CD4-positive, alpha-beta T cell treated with Interleukin-12 subunit alpha and Interleukin-12 subunit beta, for 1 hour (primary cell): ENCODE data around the gene PCP4.

Experiments
- DNase-seq: peaks from one replicate; pipeline ENCODE4 v3.0.0-alpha.2; 2020

Gene PCP4

DNA sequence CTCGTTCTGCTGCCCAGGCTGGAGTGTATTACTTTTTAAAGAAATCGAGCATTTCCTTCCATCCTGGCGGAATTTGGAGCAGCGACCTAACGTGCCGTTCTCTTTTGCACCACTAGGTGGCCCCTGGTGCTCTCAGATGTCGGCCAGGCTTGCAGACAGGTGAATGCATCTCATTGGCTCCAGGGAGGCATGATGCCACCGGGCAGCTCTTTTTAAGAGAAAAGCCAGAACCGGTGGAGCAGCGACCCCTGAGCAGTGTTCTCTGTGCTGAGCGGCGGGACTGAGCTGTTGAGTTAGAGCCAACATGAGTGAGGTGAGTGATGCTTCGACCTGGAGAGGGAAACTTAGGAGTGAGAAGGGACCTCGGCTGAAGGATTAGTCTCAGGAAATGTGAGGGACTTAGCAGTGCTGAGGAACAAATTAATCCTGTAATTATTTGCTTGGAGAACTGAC lies at the start of gene PCP4:
Gene PCP4 (plus strand): TSS at position 241 of the 453 bp plus-strand sequence. CDS start 64 bp downstream, at position 305.
- DNase-seq: peak; percentile 2

DNA sequence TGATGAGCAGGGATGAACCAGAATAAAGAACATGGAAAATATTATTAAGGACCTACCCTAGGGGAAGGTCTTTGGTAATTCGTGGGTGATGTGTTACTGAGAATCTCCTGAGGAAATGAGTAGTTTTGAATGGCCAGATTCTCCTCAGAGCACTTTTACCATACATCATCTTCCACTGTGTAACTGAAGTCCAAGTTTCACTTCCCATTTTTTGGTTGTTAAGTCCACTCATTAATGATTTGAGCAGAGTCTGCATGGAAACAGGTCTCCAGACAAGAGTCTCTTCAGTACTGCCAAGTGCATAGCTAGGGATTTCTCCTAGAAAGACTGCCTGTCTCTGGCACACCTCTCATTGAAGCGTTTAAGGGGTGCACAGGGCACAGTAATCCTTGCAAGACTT lies 48.7 kb upstream of the PCP4 start:
- DNase-seq: no peak

DNA sequence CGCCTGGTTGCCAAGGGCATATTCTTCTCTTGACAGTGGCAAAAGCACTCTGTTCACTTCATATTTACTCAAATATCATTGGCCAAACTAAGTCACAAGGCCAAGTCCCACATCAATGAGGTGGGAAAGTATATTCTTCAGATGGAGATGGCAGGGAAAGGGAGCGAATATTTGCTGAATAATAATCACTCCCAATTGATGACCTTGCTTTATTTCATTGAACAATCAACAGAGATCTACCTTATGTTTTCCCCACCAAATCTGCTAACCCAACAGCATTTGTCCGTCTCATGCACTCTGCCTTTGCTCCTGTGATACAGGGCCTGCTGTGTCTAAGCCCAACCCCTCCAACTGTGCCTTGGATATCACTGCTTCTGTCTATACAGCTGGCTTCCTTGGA lies 45.2 kb upstream of the PCP4 start:
- DNase-seq: no peak

DNA sequence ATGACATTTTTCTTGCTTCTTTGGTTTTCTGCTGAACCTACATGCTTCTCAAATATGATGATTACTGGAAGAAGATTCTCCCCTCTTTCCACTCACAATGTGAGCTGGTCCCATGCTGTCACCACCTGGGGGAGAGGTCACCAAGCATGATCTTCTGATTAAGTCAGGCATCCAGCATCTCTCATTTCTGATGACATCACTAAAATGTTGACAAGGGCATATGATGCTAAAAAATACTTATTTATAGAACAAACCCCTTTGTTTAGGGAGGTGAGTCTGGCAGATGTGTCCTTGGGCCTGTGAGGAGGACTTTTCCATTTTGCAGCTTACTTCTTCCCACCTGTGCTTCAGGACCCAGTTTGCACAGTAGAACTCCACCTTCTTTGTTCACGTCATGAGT lies 42.0 kb upstream of the PCP4 start:
- no peak for DNase-seq

DNA sequence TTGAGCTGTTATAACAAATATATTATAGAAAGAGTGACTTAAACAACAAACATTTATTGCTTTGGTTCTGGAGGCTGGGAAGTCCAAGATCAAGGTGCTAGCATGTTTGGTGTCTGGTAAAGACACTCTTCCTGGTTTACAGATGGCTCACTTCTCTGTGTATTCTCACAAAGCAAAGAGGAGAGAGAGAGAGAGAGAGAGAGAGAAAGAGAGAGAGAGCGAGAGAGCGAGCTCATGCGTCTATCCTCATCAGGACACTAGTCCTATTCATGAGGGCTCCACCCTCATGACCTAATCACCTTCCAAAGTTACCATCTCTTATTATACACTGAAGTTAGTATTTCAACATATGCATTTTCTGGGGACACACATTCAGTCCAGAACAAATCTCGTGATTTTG lies 32.7 kb upstream of the PCP4 start:
- no peak for DNase-seq

DNA sequence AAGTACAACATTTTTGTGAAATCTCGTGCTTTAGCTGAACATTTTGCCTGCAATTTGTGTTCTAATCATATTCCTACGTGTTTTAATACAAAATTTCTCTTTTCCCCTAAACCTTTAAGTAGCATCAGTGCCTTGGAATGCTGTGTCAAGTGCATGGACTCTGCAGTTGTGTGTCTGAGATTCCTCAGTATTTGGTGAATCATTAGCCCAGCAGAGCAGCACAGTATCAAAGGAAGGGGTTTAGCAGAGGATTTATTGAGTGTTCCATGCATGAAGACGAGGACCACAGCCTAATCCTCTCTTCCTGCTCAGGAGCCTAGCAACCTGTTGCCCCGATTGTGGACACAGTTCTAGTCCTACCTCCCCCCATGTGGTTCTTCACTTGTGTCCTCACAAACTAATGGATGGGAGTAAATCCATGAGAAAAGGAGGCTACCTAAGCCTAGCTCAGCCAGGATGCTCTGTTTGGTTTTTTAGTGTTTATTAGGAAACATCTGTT lies 29.3 kb upstream of the PCP4 start:
- DNase-seq: no peak

DNA sequence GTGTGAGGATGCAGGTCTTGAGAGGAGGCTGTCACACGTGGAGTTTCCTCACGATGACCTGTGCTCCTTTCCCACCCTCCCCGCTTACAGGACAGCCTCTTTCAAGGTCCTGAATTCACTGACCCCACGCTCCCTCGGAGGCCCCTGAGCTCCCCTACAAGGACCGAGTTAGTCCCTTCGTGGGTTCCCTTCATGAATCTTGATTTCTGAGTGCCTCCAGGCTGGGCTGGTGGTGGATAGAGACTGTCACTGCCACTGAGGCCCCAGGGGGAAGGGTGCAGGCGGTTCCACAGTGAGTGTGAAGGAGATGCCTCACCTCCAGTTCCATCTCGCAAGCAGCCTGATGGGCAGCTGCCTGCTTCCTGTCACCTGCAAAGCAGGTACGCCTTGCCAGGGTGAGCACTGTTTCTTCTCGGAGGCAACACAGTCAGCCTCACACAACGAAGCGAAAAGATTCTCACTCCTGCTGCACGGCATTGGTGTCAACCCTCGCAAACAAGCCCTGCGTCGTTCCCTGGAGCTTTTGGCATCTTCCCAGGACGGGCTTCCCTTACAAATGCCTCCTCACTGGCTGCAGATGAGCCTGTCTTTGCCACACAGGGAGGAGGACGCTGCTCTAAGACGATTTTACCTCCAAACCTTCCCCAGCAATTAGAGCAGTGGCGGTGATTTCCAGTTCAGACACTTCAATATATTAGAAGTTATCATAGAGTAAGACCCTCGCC lies 26.7 kb upstream of the PCP4 start:
- no peak for DNase-seq

DNA sequence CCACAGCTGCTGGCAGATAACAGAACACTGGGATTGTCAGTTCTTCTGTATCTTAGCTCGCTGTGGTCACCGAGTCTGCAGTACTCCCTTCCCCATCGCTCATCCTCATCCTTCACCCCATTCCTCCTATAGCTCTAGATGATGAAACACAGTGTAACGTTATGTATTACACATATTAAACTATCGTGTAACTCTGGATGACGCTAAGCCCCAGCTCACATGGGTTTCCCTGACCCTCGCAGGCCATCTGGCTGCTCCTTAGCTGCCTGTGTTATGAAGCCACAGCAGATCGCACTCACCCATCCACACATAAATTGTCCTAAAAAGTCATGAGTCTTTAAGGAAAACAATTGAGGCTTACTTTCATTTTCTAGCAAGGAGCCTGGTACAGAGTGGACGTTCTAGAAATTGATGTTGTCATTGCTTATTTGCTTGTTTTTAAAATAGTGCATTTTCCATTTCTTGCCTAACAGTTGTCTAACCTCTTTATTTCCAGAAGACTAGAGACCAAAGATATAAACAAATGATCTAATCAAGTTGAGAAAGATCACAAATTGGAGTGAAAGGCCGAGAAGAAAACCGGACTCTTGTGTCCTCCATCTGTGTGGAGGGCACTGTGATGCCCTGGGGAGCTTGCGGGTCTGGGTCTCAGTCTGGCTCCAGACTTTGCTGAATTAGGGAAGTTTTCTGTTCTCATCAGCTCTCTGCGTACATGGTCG lies 24.3 kb upstream of the PCP4 start:
- no peak for DNase-seq

DNA sequence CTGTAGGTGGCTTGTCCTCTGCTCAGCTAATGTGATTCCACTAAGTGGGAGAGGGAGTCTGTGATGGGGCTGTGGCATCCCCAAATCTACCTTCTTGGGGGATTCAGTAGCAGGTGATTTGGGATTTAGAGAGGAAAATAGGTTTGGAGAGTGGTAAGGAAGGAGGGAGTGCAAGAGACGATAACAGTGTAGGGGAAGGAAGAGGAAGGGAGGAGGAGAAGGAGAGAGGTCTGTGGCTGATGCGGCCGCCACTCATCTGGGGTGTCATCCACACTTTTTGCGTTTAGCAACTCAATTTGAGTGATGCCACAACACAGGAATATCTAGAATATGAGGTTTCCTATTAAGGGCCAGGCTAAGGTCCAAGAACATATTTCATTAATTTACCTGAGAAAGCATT lies 23.8 kb upstream of the PCP4 start:
- DNase-seq: no peak

DNA sequence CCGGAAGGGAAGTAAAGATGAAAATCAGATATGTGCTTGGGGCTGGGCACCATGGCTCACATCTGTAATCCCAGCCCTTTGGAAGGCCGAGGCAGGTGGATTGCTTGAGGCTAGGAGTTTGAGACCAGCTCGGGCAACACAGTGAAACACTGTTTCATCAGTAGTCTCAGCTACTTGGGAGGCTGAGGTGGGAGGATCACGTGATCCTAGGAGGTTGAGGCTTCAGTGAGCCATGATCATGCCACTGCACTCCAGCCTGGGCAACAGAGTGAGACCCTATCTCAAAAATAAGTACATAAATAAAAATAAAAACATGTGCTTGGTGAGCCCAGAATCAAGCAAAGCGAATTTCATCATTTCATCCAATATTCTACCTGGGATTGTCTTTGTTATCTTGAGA lies 23.3 kb upstream of the PCP4 start:
- no peak for DNase-seq

DNA sequence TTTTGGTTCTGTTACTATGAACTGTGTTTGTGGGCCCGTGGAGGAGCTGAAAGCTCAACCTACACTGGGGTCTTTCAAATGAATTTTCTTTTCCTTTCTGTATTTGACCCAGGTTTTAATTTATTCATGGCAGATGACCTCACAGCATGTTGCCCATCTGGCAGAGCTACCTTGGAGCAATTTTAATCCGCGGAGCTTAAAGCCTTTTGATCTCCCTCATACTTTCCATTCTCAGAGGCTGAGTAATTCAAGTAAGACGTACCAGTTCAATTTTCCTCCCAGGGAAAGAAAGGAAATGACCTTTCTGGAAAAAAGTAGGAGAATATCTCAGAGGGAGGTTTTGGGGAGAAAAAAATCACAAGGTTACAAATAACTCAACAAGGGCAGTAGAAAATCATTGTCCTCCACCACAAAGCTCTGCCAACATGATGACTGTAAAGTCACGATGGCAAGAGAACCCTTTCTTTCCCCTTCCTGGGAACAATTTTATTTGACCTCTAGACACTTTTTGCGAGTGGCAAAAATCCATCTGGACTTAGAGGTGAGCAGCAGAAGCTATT lies 21.6 kb upstream of the PCP4 start:
- no peak for DNase-seq

DNA sequence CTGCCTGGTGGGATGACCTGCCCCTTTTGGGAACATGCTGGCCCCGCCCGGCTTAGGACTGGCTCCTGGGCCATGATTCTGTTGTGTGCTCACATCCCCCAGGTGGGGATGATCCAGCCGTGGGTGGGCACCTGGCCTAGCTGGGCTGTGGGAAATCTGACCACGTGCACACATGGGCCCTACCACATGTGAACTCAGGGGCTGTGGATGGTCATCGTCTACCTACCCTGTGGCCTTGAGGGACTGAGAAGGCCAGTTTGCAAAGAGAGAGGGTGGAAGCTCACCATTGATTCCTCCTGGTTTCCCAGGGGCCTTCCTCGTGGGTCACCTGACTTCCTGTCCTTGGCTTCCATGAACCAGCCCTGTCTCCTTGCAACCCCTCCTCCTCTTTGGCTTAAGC lies 19.4 kb upstream of the PCP4 start:
- DNase-seq: no peak

DNA sequence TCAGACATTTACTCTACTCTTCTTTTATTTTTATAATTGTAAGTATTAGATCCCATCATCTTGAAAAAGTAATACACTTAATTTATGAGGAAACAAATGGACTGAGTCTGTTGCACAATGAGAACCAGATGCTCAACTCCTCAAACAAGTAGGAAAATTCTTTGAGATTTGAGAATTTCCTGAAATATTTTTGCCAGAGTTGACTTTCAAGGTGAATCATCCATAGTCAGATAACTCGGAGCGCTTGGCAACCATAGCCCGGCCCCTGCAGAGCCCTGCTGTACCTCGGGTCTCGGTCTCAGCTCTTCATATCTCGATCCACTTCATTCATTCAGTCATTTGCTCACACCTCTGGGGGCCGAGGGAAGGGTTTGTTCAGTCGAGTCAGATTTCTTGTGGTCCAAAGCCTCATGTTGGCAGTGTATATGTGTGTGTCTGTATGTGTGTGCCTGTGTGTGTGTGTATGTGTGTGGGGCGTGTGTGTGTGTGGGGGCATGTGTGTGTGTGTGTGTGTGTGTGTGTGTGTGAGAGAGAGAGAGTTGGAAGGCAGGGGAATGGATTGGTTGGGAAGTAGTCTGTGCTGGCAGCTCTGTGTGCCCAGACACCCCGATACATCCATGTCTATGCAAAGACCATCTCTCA lies 18.1 kb upstream of the PCP4 start:
- no peak for DNase-seq

DNA sequence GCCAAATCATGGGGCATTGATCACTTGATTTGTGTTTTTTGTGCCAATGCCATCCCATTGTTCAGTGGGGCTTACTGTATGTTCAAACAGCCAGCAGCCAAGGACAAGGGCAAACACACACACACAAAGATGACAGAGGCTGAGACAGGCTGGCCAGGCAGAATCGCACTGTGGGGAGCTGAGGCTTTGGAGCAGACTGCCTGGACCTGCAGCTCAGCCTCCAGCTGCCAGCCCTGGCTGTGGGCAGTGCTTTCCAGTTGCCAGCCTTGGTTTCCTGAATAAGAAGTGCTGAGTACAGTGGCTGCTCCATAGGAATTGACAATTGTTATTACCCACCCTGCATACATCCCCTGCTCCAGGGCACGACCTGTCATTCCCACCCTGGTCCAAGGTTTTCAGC lies 16.9 kb upstream of the PCP4 start:
- no peak for DNase-seq

DNA sequence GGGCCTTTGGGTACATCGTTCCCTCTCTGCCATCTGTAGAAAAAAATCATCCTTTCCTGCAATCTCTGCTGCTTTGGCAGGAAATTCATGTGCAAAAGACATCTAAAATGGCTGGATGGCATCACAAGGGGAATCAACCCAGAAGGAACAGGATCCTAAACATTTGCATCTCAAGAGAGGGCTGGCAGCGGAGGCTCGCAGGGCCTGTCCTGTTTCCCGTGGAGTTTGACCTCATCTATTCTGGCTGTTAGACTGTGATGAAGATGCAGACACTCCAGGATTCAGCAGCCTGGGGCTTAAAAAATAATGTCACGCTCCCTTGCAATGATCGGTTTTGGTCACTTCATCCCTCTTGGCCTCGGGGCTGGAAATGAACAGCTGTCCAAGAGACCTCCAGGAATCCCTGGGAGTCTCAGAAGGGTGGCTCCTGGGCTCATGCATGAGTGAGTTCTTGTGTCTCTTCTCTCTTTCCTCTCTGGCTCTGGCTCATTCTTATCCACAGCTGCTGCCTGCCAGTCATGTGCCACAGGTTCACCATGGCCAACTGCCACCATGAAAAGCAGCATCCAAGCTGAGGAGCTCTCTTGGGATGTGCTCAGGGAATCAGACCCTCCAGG lies 16.1 kb upstream of the PCP4 start:
- no peak for DNase-seq

DNA sequence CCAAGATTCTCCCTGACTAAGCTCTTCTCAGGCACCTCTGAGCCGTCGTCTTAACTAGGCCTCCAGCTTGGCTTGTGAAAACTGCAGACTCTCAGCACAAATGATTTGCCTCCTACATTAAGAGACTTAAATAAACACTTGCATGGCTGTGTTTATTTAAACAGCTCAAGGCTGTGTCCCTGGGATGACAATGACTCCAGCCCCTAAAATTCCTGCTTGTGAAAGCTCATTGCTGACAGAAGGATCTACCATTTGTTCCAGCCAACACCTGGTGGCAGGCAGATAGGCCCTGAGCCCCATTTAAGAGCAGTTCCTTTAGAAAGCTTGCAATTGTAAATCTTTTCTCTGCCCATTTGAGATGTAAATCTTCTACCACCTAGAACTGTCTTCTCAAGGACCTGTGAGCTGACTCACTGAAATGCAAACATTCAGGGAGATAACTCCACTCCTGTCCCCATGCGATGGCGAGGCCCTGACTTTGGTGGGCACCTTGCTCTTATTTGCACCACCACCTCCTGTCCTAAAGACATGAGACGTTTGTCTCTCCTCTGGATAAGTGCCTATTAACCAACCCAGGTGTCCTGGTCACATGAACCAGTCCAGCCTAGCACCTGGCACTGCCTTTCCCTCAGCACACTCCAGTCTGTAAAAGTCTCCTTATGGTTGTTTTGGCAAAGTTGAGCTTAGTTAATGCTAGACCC lies 15.1 kb upstream of the PCP4 start:
- no peak for DNase-seq

DNA sequence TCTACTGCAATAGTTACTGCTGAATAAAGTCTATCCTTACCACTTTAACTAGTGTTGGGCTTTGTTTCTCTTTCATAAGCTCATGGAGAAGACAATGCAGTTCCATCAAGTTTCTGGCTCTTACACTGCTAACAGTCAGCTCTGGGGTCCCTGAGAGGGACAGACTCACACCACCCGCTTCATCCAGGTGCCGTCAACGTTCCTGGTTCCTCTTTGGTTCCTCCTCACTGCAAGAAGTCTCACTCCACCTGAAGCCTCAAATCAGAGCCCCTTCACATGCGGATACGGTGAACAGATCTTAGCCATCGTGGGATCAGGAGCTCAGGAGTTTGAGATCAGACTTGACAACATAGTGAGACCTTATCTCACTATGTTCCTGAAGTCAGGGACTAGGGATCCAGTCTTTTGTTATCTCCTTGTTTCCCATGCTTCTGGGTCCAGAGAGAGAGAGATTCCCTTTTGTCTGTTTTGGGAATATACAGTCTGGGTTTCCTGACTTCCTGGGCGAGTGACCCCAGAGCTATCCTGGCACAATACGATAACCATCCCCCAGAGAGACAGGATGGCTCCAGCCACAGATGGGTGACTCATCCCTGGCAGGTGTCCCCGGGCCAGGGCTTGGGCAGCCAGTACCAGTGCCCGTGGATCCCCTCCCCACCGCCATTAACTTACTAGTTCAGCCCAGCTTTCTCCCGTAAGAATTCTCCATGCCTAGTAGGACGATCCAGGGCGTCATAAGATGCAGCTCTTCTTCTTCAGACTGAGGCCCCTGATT lies 14.3 kb upstream of the PCP4 start:
- DNase-seq: no peak

DNA sequence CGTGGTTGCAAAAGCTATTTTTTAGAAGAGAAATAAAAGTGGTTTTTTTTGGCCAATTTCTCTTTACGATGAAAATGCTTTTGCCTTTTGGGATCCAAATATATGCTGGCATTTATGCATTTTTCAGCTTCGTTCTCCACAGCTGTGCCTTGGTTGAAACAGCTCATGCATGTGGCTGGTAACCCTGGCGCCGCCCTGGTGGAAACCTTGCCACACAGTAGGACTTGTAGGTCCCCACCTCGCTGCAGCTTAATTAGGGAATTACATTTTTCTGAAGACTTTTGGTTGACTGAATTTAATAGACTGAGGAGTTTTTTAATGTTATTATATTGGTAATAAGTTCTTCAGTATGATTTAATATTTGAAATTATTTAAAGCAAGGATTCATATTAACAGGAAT lies 12.7 kb upstream of the PCP4 start:
- no peak for DNase-seq

DNA sequence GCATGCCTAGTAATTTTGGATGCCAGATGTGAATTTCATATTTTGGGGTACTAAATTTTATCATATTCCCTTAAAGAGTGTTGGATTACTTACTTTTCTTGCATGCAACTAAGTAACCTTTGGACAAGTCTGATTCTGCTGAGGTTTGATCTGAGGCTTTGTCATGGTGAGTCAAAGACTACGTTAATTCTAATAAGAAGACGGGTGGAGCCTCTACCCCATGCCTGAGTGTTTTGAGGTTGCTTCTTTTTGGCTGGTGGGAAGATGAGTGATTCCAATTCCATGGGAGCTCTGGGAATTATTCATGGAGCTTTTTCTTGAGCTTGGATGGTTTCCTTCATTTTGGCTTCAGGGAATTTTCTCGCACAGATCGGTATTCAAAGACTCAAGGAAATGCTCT lies 11.6 kb upstream of the PCP4 start:
- DNase-seq: no peak

DNA sequence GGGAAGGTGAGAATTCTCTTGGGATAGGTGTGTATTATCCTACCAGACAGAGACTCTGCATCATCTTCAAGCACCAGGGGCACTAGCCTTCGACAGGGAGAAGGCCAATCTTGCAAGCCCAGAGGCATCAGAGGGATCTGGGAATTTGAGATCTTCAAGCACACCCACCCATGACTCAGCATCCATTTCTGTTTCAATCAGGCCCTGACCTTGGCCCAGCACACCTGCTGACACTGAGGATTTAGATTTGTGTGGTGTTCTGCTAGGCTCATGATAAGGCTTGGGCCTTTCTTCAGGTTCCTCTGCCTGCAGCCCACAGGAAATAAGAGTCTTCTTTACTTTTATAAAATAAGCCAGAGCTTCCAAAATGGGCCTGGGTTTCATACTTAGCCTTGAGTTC lies 6.6 kb upstream of the PCP4 start:
- no peak for DNase-seq

DNA sequence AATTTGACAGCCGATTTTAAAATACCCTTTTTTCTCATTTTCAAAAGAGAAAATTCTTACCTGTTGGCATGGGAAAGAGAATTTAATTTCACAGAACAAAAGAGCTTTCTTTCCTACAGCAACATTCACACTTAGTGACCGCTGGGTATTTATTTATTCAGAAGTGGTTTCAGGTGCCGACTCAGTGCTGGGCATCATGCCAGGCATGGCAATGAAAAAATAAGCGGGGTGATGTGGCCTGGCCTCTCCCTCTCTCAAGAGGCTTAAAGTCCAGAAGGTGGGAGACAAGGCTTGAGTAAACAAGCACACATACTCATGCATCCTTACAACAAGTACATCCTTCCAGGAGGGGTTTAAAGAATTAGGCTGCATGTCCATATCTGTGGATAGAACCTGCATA lies 4.1 kb upstream of the PCP4 start:
- no peak for DNase-seq

DNA sequence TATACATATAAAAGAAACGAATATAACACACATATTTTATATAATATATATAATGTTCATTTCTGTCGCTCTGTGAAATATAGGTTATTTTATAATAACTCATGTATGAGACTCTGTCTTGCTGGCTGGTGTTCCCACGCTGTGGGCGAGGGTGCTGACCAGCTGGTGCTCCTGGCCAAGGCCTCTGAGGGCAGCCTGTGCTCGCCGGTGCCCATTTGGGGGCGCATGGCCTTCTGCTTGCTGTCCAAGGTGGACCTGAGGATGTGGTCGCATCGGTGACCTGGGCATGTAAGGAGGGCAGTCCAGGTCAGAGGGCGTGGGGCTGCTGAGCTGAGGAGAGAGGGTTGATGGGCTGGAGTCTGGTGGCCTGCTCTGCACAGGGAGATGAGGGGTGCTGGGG lies 1.1 kb upstream of the PCP4 start:
- no peak for DNase-seq
